Activated CD4-positive, alpha-beta T cell treated with anti-CD3 and anti-CD28 coated beads, Interleukin-2, amount 50 U/mL, for 48 hours (primary cell): ENCODE data around the gene GSTA1.
"Not testable (repeated sequence)": the region's sequence is repeated elsewhere in the genome, so short reads cannot be mapped to it uniquely, and the experiment has no call there.

Source experiments
- DNase-seq, 2 experiments: peaks; one replicate each; pipeline ENCODE4 v3.0.0-alpha.2; 2020

Gene GSTA1

DNA sequence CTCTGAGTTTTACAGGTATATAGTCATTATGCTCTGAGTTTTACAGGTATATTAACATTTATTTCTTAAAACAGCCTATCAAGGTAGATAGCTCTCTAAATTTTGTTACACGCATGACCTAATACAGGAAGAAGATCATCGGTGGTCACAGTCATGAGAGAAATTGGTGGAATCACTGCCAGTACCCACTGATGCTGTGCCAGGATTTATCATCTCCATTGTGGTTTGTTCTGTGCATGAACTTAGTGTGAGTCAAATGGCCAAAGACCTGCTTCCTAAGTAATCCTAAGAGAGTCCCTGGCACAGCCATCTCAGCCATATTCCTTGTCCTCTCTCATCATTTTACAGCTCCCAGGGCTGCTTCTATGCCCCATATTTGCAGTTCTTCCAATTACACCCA lies 50.5 kb downstream of the GSTA1 start:
- not testable (repeated sequence) for DNase-seq

DNA sequence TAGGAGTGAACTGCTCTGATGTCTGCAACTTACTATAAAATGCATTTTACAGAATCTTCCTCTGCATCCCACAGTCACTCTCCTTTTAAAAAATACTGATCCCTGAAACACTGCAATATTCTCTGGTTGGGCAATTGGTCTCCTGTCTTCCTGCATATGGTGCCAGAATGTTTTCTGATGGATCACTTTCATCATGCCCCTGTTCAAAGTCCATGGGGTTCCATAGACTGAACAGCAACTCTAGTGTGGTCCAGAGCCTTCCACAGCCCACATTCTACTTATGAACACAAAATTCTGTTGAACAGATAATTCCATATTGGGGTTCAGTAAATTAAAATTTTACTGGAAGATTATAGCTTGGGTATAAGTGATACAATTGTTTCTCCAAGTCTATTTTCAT lies 51.3 kb downstream of the GSTA1 start:
- no peak for DNase-seq

DNA sequence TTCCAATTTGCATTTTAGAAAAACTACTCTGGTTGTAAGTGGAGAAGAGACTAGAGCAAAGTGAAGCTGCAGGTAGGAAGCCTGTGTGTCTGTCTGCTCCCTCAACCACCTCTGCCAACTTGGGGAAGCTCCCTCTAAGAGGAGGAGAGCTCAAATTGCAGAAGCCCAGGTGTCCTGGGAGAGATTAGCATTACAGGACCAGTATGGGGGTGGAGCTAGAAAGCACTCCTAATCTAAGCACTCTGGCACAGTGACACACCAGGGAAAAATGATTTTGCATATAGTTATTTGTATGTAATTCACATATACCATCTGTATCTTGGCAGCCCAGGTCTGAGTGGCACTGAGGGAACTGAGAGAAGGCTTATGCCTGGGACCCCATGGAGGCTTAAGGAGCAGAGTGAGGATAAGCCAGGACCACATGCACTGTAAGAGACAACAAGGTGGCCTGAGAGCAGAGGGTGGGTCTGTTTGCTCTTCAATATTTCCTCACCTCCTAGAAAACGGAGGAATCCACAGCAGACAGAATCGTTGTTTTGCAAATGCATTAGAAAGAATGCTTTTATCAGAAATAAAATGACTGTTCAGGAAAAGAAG lies 54.0 kb downstream of the GSTA1 start:
- DNase-seq: no peak

DNA sequence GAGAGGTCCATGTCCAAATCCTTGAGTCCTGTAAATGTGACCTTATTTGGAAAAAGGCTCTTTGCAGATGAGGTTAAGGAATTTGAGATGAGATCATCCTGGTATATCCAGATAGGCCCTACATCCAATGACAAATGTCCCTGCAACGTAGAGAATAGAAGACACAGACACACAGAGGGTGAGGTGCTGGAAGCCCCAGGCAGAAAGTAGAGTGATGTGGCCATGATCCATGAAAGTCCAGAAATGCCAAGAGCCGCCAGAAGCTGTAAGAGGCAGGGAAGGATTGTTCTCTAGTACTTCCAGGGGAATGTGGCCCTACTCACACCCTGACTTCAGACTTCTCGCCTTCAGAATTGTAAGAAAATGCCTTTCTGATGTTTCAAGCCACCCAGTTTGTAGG lies 56.3 kb downstream of the GSTA1 start:
- DNase-seq: not testable (repeated sequence)

DNA sequence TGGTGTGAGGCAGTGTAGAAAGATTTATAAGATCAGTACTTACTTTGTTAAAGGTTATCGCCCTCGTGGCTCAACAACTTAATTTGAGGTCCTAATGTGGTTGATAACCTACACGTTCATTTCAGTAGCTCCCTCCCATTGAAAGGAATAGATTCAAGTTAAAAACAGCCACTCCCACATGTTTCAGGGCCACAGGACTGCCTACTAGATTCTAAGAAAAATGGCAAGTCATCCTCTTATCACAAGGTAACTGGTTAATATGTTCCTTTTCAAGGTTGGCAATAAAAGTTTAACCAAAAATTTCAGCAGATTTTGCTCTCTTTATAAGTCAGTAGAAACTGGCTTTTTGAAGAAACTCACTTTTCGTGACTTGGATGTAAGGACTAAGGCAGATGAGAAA lies 57.4 kb downstream of the GSTA1 start:
- no peak for DNase-seq

DNA sequence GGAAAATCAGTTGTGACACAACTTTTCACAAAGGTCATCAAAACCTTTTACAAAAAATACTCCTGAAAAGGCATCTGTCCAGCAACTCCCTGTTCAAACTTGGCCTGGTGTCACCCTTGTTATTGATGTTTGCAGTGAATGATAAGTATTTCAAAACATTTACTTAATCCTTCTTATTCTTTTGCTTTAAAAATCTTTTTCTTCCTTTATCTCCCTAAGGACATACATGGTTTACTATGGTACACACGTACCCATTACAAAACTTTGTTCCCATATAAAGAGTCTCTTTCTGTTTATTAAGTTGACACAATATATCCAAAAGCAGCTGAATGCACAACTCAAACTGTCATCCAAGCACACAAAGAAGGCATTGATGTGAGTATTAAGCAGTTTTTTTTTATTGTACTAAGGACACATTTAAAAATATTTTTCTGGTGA lies 57.8 kb downstream of the GSTA1 start:
- DNase-seq: no peak

DNA sequence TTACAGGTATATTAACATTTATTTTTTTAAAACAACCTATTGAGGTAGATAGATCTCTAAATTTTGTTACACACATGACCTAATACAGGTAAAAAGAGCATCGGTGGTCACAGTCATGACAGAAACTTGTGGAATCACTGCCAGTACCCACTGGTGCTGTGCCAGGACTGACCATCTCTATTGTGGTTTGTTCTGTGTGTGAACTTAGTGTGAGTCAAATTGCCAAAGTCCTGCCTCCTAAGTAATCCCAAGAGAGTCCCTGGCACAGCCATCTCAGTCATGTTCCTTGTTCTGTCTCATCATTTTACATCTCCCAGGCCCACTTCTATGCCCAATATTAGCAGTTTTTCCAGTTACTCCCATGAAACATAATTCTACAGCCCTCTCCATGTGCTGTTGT lies 61.7 kb downstream of the GSTA1 start:
- DNase-seq: no peak
